GM23248 (cell line): ENCODE data around the gene TBC1D22A.

Experiments
- EZH2 ChIP-seq: fragments of 200-600 bp; sonication (generic); IDR thresholded peaks from 2 replicates; pipeline ENCODE4 v1.6.1; 2018; ENCODE audit warnings: antibody characterized with exemption, mild to moderate bottlenecking; ENCODE audit not compliant: insufficient read depth, poor library complexity, severe bottlenecking
- EZH2phosphoT487 ChIP-seq: fragments of 200-600 bp; sonication (generic); IDR thresholded peaks from 2 replicates; pipeline ENCODE4 v1.6.1; 2018; ENCODE audit warnings: antibody characterized with exemption, moderate library complexity, mild to moderate bottlenecking, low read depth; ENCODE audit not compliant: insufficient read depth

DNA sequence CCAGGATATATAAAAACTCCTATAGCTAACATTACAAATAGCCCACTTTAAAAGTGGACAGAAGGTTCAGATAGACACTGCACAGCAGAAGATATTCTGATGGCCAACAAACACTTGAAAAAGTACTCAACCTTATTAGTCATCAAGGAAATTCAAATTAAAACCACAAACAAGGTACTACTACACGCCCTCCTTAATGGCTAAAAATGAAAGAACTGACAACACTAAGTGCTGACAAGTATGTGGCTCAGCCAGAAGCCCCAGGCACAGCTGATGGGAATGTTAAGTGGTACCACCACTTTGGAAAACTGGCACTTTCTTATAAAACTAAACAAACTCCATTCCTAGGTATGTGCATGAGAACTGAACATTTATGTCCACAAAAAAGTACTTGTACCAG is 320.1 kb downstream of the TBC1D22A start:
- no peak for TF ChIP-seq EZH2
- no peak for TF ChIP-seq EZH2phosphoT487
